Right forelimb (tissue), 1 donor: ENCODE data around the gene TOMM6.

Experiments used
- DNase-seq: peaks from one replicate; pipeline ENCODE4 v3.0.0-alpha.2; 2018

TOMM6 gene

GRCh38 chr6:41787219-41787917 is at the start of gene TOMM6:
TSS of gene TOMM6 (plus strand) at chr6:41787694. CDS start at chr6:41787698, 4 bp downstream.
- DNase-seq: peak; percentile 97

- no peak for DNase-seq
Measured at GRCh38 chr6:41739041-41739440, 48.5 kb upstream of the TOMM6 start.

- DNase-seq: no peak
Measured at GRCh38 chr6:41740366-41741162, 46.9 kb upstream of the TOMM6 start.

- DNase-seq: no peak
Measured at GRCh38 chr6:41741625-41742490, 45.6 kb upstream of the TOMM6 start.

GRCh38 chr6:41743406-41744235 is 43.9 kb upstream of the TOMM6 start:
- DNase-seq: no peak

- DNase-seq: no peak
Measured at GRCh38 chr6:41744236-41744787, 43.2 kb upstream of the TOMM6 start.

- no peak for DNase-seq
Measured at GRCh38 chr6:41746107-41746506, 41.4 kb upstream of the TOMM6 start.

GRCh38 chr6:41747256-41748101 is 40.0 kb upstream of the TOMM6 start, which contains the start of gene PGC:
TSS of gene PGC (minus strand) at chr6:41747397. CDS start at chr6:41747334, 63 bp downstream.
- no peak for DNase-seq

- no peak for DNase-seq
Measured at GRCh38 chr6:41748102-41748477, 39.4 kb upstream of the TOMM6 start.

- DNase-seq: no peak
Measured at GRCh38 chr6:41748542-41748941, 39.0 kb upstream of the TOMM6 start.

GRCh38 chr6:41750374-41750773 is 37.1 kb upstream of the TOMM6 start:
- DNase-seq: no peak

GRCh38 chr6:41755895-41756294 is 31.6 kb upstream of the TOMM6 start:
- no peak for DNase-seq

GRCh38 chr6:41756354-41756753 is 31.1 kb upstream of the TOMM6 start:
- DNase-seq: no peak

- DNase-seq: no peak
Measured at GRCh38 chr6:41757271-41757670, 30.2 kb upstream of the TOMM6 start.

GRCh38 chr6:41757931-41758640 is 29.4 kb upstream of the TOMM6 start:
- no peak for DNase-seq

GRCh38 chr6:41758641-41759035 is 28.9 kb upstream of the TOMM6 start:
- no peak for DNase-seq

- DNase-seq: no peak
Measured at GRCh38 chr6:41759106-41759904, 28.2 kb upstream of the TOMM6 start.

- no peak for DNase-seq
Measured at GRCh38 chr6:41759905-41760579, 27.5 kb upstream of the TOMM6 start.

- DNase-seq: no peak
Measured at GRCh38 chr6:41763470-41763869, 24.0 kb upstream of the TOMM6 start.
